Measurements from ENCODE around the gene KAT7. TPM values are rescaled to one million over a fixed set of nuclear protein-coding genes. Genes with fewer than 3 reads are reported as not detected.

KAT7 gene
- total RNA-seq (2014; rRNA removed; shearing (Covaris generic)): 20.9 and 41.9 TPM in 2 replicates
- polyA plus RNA-seq (2016; fragmentation: Nextera tagmentation; extraction: Ambion mirVana): 27.0 and 27.5 TPM in 2 replicates

DNA sequence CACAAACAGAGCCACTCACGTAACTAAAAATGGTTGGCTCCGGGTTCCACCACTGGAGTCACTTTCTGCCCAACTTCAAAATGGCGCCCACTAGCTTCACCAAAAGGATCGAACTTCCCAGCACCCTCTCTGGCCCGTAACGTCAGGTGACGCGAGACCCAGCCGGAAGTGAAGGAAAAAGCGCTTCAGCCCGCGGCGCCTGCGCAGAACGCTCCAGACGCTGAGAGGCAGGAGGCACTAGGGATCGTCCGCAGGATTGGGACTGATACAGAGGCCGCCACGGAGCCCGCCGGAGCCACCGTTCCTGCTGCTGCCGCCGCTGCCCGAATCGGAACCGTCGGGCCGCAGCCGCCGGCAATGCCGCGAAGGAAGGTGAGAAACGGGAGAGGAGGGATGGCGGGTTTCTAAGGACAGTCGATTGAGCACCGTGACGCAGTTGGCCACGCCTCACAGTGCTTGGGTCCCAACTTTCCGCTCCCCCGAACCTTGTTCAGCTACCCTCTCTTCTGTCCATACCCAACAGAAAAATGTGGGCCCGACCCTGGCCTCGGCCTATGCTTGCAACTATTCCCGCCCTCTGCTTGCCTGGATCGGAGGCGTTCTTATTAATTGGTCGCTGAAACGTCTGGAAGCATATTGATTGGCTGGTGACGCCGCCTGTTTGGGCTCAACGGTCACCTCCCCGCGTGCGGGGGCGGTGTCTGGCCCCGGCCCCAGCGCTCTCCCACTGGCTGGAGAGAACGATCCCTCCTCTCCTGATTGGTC, at the start of gene KAT7:
KAT7 (plus strand) TSS at position 204 of the 765 bp plus-strand sequence; CDS start at position 358, 154 bp downstream.
- Histone ChIP-seq H3K27me3 (replicated peaks; ENCODE audit: insufficient read depth) (no peaks in the 10 kb centered on the region), H3K4me1 (ENCODE audit: insufficient read depth) (peaks cover 29% of the 10 kb centered on the region), H3K36me3 (ENCODE audit: low read depth) (peaks cover 14% of the 10 kb centered on the region), H3K4me3 (peak within 1 kb of the TSS; percentile 91), H3K9me3 (ENCODE audit: low read depth) (no peaks in the 10 kb centered on the region), H3K9me2 (ENCODE audit: insufficient read depth) (no peaks in the 10 kb centered on the region), H3K79me2 (ENCODE audit: insufficient read depth) (peaks cover 57% of the 10 kb centered on the region), H3K27ac (peak within 1 kb of the TSS; percentile 95), H3K9ac (peak within 1 kb of the TSS; percentile 98), H2AFZ (peak within 1 kb of the TSS; percentile 94), H4K20me1 (ENCODE audit: insufficient read depth) (peaks cover 9% of the 10 kb centered on the region; the same call in 1 of the 2 replicates), H3F3A (ENCODE audit: insufficient read depth) (peaks cover 12% of the 10 kb centered on the region), H3K4me2 (ENCODE audit: unreplicated experiment) (peak within 1 kb of the TSS; percentile 98)
- DNase-seq: peak; percentile 100
- 1 to 2% methylated on average over 59 of the region's 59 CpGs for WGBS, 2 experiments (ENCODE audit: low coverage in 1 of 2, low lambda C conversion rate in 2 of 2, missing lambda C conversion rate in 2 of 2)
- TF ChIP-seq EZH2 (IDR thresholded peaks at IDR 0.05; ENCODE audit: insufficient read depth, poor library complexity, severe bottlenecking) (no peak), EZH2phosphoT487 (IDR thresholded peaks at IDR 0.05; ENCODE audit: insufficient read depth, low read depth) (no peak)
- in situ Hi-C loops (cut with MboI): no loop called here

DNA sequence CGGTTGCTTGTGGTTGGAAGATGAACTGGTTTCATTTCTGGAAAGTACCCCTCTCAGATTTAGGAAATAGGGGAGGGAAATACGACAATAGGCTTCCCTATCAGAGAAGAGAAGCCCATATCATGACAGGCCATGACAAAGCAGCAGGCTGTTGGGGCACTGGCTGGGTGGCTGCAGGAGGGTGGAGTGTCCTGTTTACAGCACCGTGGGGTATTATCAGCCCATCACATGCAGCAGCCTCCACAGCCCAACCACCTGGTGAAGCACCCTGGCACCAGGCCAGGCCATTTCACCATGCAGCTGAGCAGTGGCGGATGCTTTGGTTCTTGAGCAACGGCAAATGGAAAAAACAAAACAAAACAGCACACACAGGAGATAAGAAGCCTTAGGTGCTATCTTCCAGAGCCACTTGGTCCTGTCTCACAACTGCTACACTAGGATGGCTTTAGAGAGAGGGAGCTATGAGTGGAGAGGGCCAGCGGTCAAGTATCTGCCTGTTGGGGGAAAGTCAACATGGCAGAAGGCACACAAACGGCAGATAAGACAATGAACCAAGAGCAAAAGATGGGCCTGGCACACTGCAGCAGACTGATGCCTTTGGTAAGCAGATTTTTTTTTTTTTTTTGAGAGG, 48.7 kb upstream of the KAT7 start:
- H3K4me1 ChIP-seq (ENCODE audit: insufficient read depth): peaks cover 11% of the 10 kb centered on the region
- 0 out of 2 replicates have a peak, but pooled peaks cover 6% of the 10 kb centered on the region for H3F3A ChIP-seq (ENCODE audit: insufficient read depth)
- H2AFZ ChIP-seq: no peak overlapping the region
- H3K27me3 ChIP-seq (replicated peaks; ENCODE audit: insufficient read depth): no peaks in the 10 kb centered on the region
- no peaks in the 10 kb centered on the region for H4K20me1 ChIP-seq (ENCODE audit: insufficient read depth)
- in situ Hi-C loops (cut with MboI): no loop called here
- H3K9me2 ChIP-seq (ENCODE audit: insufficient read depth): no peaks in the 10 kb centered on the region
- no peaks in the 10 kb centered on the region for H3K9me3 ChIP-seq (ENCODE audit: low read depth)
- H3K9ac ChIP-seq: no peak overlapping the region
- H3K79me2 ChIP-seq (ENCODE audit: insufficient read depth): no peaks in the 10 kb centered on the region
- H3K4me3 ChIP-seq: no peak overlapping the region
- H3K4me2 ChIP-seq (ENCODE audit: unreplicated experiment): no peak overlapping the region
- no peak overlapping the region for H3K27ac ChIP-seq
- no peaks in the 10 kb centered on the region for H3K36me3 ChIP-seq (ENCODE audit: low read depth)
- 75 to 80% methylated on average over 7 of the region's 7 CpGs for WGBS, 2 experiments (ENCODE audit: low coverage in 1 of 2, low lambda C conversion rate in 2 of 2, missing lambda C conversion rate in 2 of 2)
- TF ChIP-seq EZH2phosphoT487 (IDR thresholded peaks at IDR 0.05; ENCODE audit: insufficient read depth, low read depth) (no peak), EZH2 (IDR thresholded peaks at IDR 0.05; ENCODE audit: insufficient read depth, poor library complexity, severe bottlenecking) (no peak)
- no peak for DNase-seq

DNA sequence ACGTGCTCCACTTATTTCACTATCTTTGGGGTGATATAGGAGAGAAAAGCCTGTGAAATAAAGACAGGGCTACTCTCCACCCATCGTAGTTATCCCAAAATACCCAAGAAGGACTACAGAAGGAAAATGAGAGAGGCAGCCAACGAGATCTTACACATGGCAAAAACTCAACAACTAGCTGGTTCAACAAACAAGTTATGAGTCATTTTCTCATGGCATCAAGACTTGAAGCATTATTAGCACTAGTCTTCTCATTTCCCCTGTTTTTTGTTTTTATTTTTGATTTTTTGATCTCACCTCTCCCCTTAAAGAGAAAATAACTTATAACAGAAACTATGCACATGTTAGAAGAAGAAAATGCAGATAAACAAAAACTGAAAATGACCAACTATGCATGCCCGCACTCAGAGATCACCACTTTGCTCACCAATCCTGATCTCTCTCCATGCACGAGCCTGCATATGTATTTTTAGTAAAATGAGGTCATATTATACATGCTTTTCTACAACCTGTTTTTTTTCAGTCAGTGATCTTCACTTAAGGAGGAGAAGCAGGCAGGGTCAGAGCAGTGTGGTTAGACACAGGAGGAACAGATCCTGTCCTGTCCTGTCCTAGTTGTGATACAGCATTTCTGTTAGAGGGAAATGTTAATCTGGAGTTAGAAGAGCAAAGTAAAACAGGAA, 47.3 kb upstream of the KAT7 start:
- 12 to 15% methylated on average over 5 of the region's 5 CpGs for WGBS, 2 experiments (ENCODE audit: low coverage in 1 of 2, low lambda C conversion rate in 2 of 2, missing lambda C conversion rate in 2 of 2)

DNA sequence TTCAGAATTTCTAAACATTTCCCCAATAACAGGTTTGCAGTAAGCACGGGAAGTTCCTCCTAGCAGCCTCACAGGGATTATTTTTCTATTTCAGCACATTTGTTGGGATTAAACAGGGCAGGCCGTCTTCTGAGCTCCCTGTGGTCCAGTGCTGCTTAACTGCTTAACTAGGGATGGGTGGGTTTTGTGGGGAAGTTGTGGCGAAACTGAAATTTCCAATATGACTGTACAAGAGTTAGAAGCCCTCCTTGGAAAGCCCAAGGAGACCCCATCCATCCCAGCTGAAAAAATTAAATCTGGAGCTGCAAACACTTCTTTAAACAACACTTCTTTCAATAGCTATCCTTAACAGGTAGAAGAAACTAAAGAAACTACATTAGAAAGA, 46.8 kb upstream of the KAT7 start:
- Histone ChIP-seq H3K9me2 (ENCODE audit: insufficient read depth) (no peaks in the 10 kb centered on the region), H3K4me3 (no peak overlapping the region), H3F3A (ENCODE audit: insufficient read depth) (0 out of 2 replicates have a peak, but pooled peaks cover 6% of the 10 kb centered on the region), H3K27me3 (replicated peaks; ENCODE audit: insufficient read depth) (no peaks in the 10 kb centered on the region), H4K20me1 (ENCODE audit: insufficient read depth) (no peaks in the 10 kb centered on the region), H3K4me2 (ENCODE audit: unreplicated experiment) (no peak overlapping the region), H3K9ac (no peak overlapping the region), H3K9me3 (ENCODE audit: low read depth) (no peaks in the 10 kb centered on the region), H2AFZ (no peak overlapping the region), H3K27ac (no peak overlapping the region), H3K4me1 (ENCODE audit: insufficient read depth) (peaks cover 11% of the 10 kb centered on the region), H3K36me3 (ENCODE audit: low read depth) (no peaks in the 10 kb centered on the region), H3K79me2 (ENCODE audit: insufficient read depth) (no peaks in the 10 kb centered on the region)
- DNase-seq: no peak
- in situ Hi-C loops (cut with MboI): no loop called here
- WGBS, 2 experiments (ENCODE audit: low coverage in 1 of 2, low lambda C conversion rate in 2 of 2, missing lambda C conversion rate in 2 of 2): 36 to 39% methylated on average over 3 of the region's 3 CpGs
- TF ChIP-seq EZH2 (IDR thresholded peaks at IDR 0.05; ENCODE audit: insufficient read depth, poor library complexity, severe bottlenecking) (no peak), EZH2phosphoT487 (IDR thresholded peaks at IDR 0.05; ENCODE audit: insufficient read depth, low read depth) (no peak)

More for the DNA sequence above, 47.3 kb upstream of the KAT7 start:
- no peak overlapping the region for H3K27ac ChIP-seq
- no peaks in the 10 kb centered on the region for H4K20me1 ChIP-seq (ENCODE audit: insufficient read depth)
- no peaks in the 10 kb centered on the region for H3K9me2 ChIP-seq (ENCODE audit: insufficient read depth)
- H3F3A ChIP-seq (ENCODE audit: insufficient read depth): 0 out of 2 replicates have a peak, but pooled peaks cover 6% of the 10 kb centered on the region
- no peaks in the 10 kb centered on the region for H3K27me3 ChIP-seq (replicated peaks; ENCODE audit: insufficient read depth)
- peak overlapping the region; percentile 3 for H3K4me2 ChIP-seq (ENCODE audit: unreplicated experiment)
- DNase-seq: peak; percentile 71
- H3K79me2 ChIP-seq (ENCODE audit: insufficient read depth): no peaks in the 10 kb centered on the region
- no peak overlapping the region for H2AFZ ChIP-seq
- H3K9ac ChIP-seq: no peak overlapping the region
- no peak overlapping the region for H3K4me3 ChIP-seq
- H3K9me3 ChIP-seq (ENCODE audit: low read depth): no peaks in the 10 kb centered on the region
- no peak for TF ChIP-seq EZH2phosphoT487 (IDR thresholded peaks at IDR 0.05; ENCODE audit: insufficient read depth, low read depth)
- no peak for TF ChIP-seq EZH2 (IDR thresholded peaks at IDR 0.05; ENCODE audit: insufficient read depth, poor library complexity, severe bottlenecking)
- in situ Hi-C loops (cut with MboI): no loop called here
- H3K36me3 ChIP-seq (ENCODE audit: low read depth): no peaks in the 10 kb centered on the region
- H3K4me1 ChIP-seq (ENCODE audit: insufficient read depth): peaks cover 11% of the 10 kb centered on the region
